NB4 (cell line): Measurements from ENCODE around the gene OR4K5.
"Not testable (repeated sequence)": the region's sequence is repeated elsewhere in the genome, so short reads cannot be mapped to it uniquely, and the experiment has no call there.

Experiments used
- DNase-seq: peaks from one replicate; pipeline ENCODE4 v3.0.0; 2010; ENCODE audit warnings: low read depth
- H3K4me3 ChIP-seq: one replicate; pipeline ENCODE4 v1.5.1; 2011; ENCODE audit warnings: mild to moderate bottlenecking, low read depth, low read length, moderate library complexity
- CTCF ChIP-seq: IDR thresholded peaks from one replicate; pipeline ENCODE4 v1.5.1; 2012; ENCODE audit warnings: low read depth, low read length
- MAX ChIP-seq: IDR thresholded peaks from 2 replicates; pipeline ENCODE4 v1.6.1; 2011; ENCODE audit warnings: low read depth, low read length
- MYC ChIP-seq: IDR thresholded peaks from 2 replicates; pipeline ENCODE4 v1.6.1; 2011; ENCODE audit warnings: low read depth, low read length
- POLR2A ChIP-seq: IDR thresholded peaks from 2 replicates; pipeline ENCODE4 v1.6.1; 2011; ENCODE audit warnings: mild to moderate bottlenecking; ENCODE audit not compliant: insufficient read length; ENCODE audit errors: extremely low read depth

OR4K5 gene

GRCh38 chr14:19918553-19919264 is 1.7 kb upstream of the OR4K5 start:
- DNase-seq: no peak
- H3K4me3 ChIP-seq: no peak overlapping the region
- TF ChIP-seq MYC: no peak
- no peak for TF ChIP-seq POLR2A
- no peak for TF ChIP-seq MAX
- TF ChIP-seq CTCF: no peak

- no peak within 1 kb of the TSS for H3K4me3 ChIP-seq
- DNase-seq: no peak
- TF ChIP-seq CTCF (no peak), MYC (no peak), POLR2A (no peak), MAX (no peak)
Measured at GRCh38 chr14:19930617-19931016, 10.2 kb downstream of the OR4K5 start, which contains the start of gene OR4K1. TSS of gene OR4K1 (plus strand) at chr14:19930917. CDS start at chr14:19935667, 4,750 bp downstream.

GRCh38 chr14:19941668-19942067 is 21.3 kb downstream of the OR4K5 start:
- no peak overlapping the region for H3K4me3 ChIP-seq
- DNase-seq: no peak
- no peak for TF ChIP-seq MAX
- TF ChIP-seq MYC: no peak
- TF ChIP-seq POLR2A: no peak
- TF ChIP-seq CTCF: no peak

- DNase-seq: no peak
- TF ChIP-seq CTCF: no peak
- TF ChIP-seq MYC: no peak
- TF ChIP-seq MAX: no peak
- no peak for TF ChIP-seq POLR2A
- H3K4me3 ChIP-seq: no peak overlapping the region
Measured at GRCh38 chr14:19947413-19948090, 27.1 kb downstream of the OR4K5 start.

GRCh38 chr14:19949218-19949617 is 28.8 kb downstream of the OR4K5 start:
- DNase-seq: no peak
- TF ChIP-seq POLR2A: no peak
- no peak for TF ChIP-seq CTCF
- TF ChIP-seq MYC: no peak
- no peak for TF ChIP-seq MAX
- no peak overlapping the region for H3K4me3 ChIP-seq

GRCh38 chr14:19969735-19970134 is 49.3 kb downstream of the OR4K5 start:
- H3K4me3 ChIP-seq, DNase-seq: not testable (repeated sequence)
